Measurements from ENCODE around the gene TMPRSS9.
A peak's percentile ranks its signal among the peaks of the same experiment; 100 is the strongest.
"Not testable (repeated sequence)": the region's sequence is repeated elsewhere in the genome, so short reads cannot be mapped to it uniquely, and the experiment has no call there.

Gene TMPRSS9

GRCh38 chr19:2415281-2415972 is 55.4 kb downstream of the TMPRSS9 start:
- DNase-seq: no peak
- TF ChIP-seq GATA1 (IDR thresholded peaks at IDR 0.05; ENCODE audit: low read depth, low read length): no peak
- TF ChIP-seq POLR2A (IDR thresholded peaks at IDR 0.05; ENCODE audit: low read length): no peak

GRCh38 chr19:2415973-2416319 is 55.9 kb downstream of the TMPRSS9 start:
- no peak for DNase-seq
- no peak for TF ChIP-seq GATA1 (IDR thresholded peaks at IDR 0.05; ENCODE audit: low read depth, low read length)
- TF ChIP-seq POLR2A (IDR thresholded peaks at IDR 0.05; ENCODE audit: low read length): no peak

GRCh38 chr19:2416321-2417097 is 56.4 kb downstream of the TMPRSS9 start:
- TF ChIP-seq GATA1 (IDR thresholded peaks at IDR 0.05; ENCODE audit: low read depth, low read length) (no peak), POLR2A (IDR thresholded peaks at IDR 0.05; ENCODE audit: low read length) (no peak)
- no peak for DNase-seq

- DNase-seq: not testable (repeated sequence)
Measured at GRCh38 chr19:2417436-2417835, 57.4 kb downstream of the TMPRSS9 start.

- no peak for DNase-seq
- TF ChIP-seq POLR2A (IDR thresholded peaks at IDR 0.05; ENCODE audit: low read length): no peak
- TF ChIP-seq GATA1 (IDR thresholded peaks at IDR 0.05; ENCODE audit: low read depth, low read length): no peak
Measured at GRCh38 chr19:2417881-2418406, 57.9 kb downstream of the TMPRSS9 start.

GRCh38 chr19:2419754-2420153 is 59.7 kb downstream of the TMPRSS9 start:
- TF ChIP-seq GATA1 (IDR thresholded peaks at IDR 0.05; ENCODE audit: low read depth, low read length) (no peak), POLR2A (IDR thresholded peaks at IDR 0.05; ENCODE audit: low read length) (no peak)
- no peak for DNase-seq

GRCh38 chr19:2420490-2420889 is 60.4 kb downstream of the TMPRSS9 start:
- TF ChIP-seq GATA1 (IDR thresholded peaks at IDR 0.05; ENCODE audit: low read depth, low read length) (no peak), POLR2A (IDR thresholded peaks at IDR 0.05; ENCODE audit: low read length) (no peak)
- DNase-seq: no peak

GRCh38 chr19:2421581-2422306 is 61.7 kb downstream of the TMPRSS9 start:
- DNase-seq: peak; percentile 65 to 77
- TF ChIP-seq POLR2A (IDR thresholded peaks at IDR 0.05; ENCODE audit: low read length): no peak
- no peak for TF ChIP-seq GATA1 (IDR thresholded peaks at IDR 0.05; ENCODE audit: low read depth, low read length)

- no peak for DNase-seq
- TF ChIP-seq GATA1 (IDR thresholded peaks at IDR 0.05; ENCODE audit: low read depth, low read length): no peak
- TF ChIP-seq POLR2A (IDR thresholded peaks at IDR 0.05; ENCODE audit: low read length): no peak
Measured at GRCh38 chr19:2423071-2423914, 63.2 kb downstream of the TMPRSS9 start.

GRCh38 chr19:2423915-2424685 is 64.0 kb downstream of the TMPRSS9 start:
- TF ChIP-seq GATA1 (IDR thresholded peaks at IDR 0.05; ENCODE audit: low read depth, low read length) (no peak), POLR2A (IDR thresholded peaks at IDR 0.05; ENCODE audit: low read length) (no peak)
- no peak for DNase-seq

- DNase-seq: no peak
- TF ChIP-seq GATA1 (IDR thresholded peaks at IDR 0.05; ENCODE audit: low read depth, low read length): no peak
- TF ChIP-seq POLR2A (IDR thresholded peaks at IDR 0.05; ENCODE audit: low read length): no peak
Measured at GRCh38 chr19:2424686-2425621, 64.9 kb downstream of the TMPRSS9 start.

Data from erythroblast (primary cell).